ENCODE measurements around the gene JPH3. TPM values are rescaled to one million over a fixed set of nuclear protein-coding genes. Genes with fewer than 3 reads are reported as not detected.

Gene JPH3
- total RNA-seq, 1 experiment from 2014 or later, result 0.57 TPM

- H3K4me1 Mint-ChIP-seq (ENCODE audit: low read depth, unreplicated experiment), result peaks cover 28% of the 10 kb centered on the region
- TF ChIP-seq CTCF (IDR thresholded peaks at IDR 0.05; ENCODE audit: unreplicated experiment), result no peak
- H3K4me3 Mint-ChIP-seq (ENCODE audit: low read depth, unreplicated experiment), result no peak overlapping the region
- no TSS peak for BruUV-seq (replicated peaks)
- peaks cover 7% of the 10 kb centered on the region for H3K36me3 Mint-ChIP-seq (ENCODE audit: insufficient read depth, unreplicated experiment)
- H3K27me3 Mint-ChIP-seq (ENCODE audit: unreplicated experiment), result peaks cover 75% of the 10 kb centered on the region
- DNase-seq, result no peak
- no peak overlapping the region for H3K27ac Mint-ChIP-seq (ENCODE audit: unreplicated experiment)
- intact Hi-C loops (cut with micrococcal nuclease; ENCODE audit: unreplicated experiment), result no loop called here
- H3K9me3 Mint-ChIP-seq (ENCODE audit: low read depth, unreplicated experiment), result no peaks in the 10 kb centered on the region
- CTCF ChIA-PET, result no interaction called here
Observed at GRCh38 chr16:87585442-87586200, 16.7 kb upstream of the JPH3 start.

- Mint-ChIP-seq H3K27me3 (ENCODE audit: unreplicated experiment) (peaks cover 82% of the 10 kb centered on the region), H3K4me1 (ENCODE audit: low read depth, unreplicated experiment) (peaks cover 21% of the 10 kb centered on the region), H3K9me3 (ENCODE audit: low read depth, unreplicated experiment) (no peaks in the 10 kb centered on the region), H3K36me3 (ENCODE audit: insufficient read depth, unreplicated experiment) (peaks cover 7% of the 10 kb centered on the region), H3K4me3 (ENCODE audit: low read depth, unreplicated experiment) (no peak overlapping the region), H3K27ac (ENCODE audit: unreplicated experiment) (no peak overlapping the region)
- BruUV-seq (replicated peaks), result no TSS peak
- CTCF ChIA-PET, result interaction anchor here (0.6 to 5.2 kb wide), 3 partner anchors 13 to 49 kb away, joined by 3 to 57 read pairs (median 3); no protein-coding TSS in a partner anchor
- TF ChIP-seq CTCF (IDR thresholded peaks at IDR 0.05; ENCODE audit: unreplicated experiment), result no peak
- DNase-seq, result no peak
- intact Hi-C loops (cut with micrococcal nuclease; ENCODE audit: unreplicated experiment), result no loop called here
Observed at GRCh38 chr16:87586201-87586782, 16.0 kb upstream of the JPH3 start.

GRCh38 chr16:87587636-87588035 lies 14.7 kb upstream of the JPH3 start:
- Mint-ChIP-seq H3K27ac (ENCODE audit: unreplicated experiment) (no peak overlapping the region), H3K9me3 (ENCODE audit: low read depth, unreplicated experiment) (no peaks in the 10 kb centered on the region), H3K27me3 (ENCODE audit: unreplicated experiment) (peaks cover 95% of the 10 kb centered on the region), H3K4me1 (ENCODE audit: low read depth, unreplicated experiment) (peaks cover 12% of the 10 kb centered on the region), H3K4me3 (ENCODE audit: low read depth, unreplicated experiment) (no peak overlapping the region), H3K36me3 (ENCODE audit: insufficient read depth, unreplicated experiment) (no peaks in the 10 kb centered on the region)
- no peak for DNase-seq
- BruUV-seq (replicated peaks), result no TSS peak
- intact Hi-C loops (cut with micrococcal nuclease; ENCODE audit: unreplicated experiment), result loop anchor here (1.0 kb wide), 1 partner anchor 48 kb away; no protein-coding TSS in a partner anchor
- CTCF ChIA-PET, result interaction anchor here (5.2 kb wide), 1 partner anchor 48 kb away, joined by 57 read pairs; no protein-coding TSS in a partner anchor
- TF ChIP-seq CTCF (IDR thresholded peaks at IDR 0.05; ENCODE audit: unreplicated experiment), result no peak

- no peak for DNase-seq
- no peak overlapping the region for H3K4me3 Mint-ChIP-seq (ENCODE audit: low read depth, unreplicated experiment)
- TF ChIP-seq CTCF (IDR thresholded peaks at IDR 0.05; ENCODE audit: unreplicated experiment), result no peak
- intact Hi-C loops (cut with micrococcal nuclease; ENCODE audit: unreplicated experiment), result no loop called here
- H3K27ac Mint-ChIP-seq (ENCODE audit: unreplicated experiment), result no peak overlapping the region
- H3K36me3 Mint-ChIP-seq (ENCODE audit: insufficient read depth, unreplicated experiment), result no peaks in the 10 kb centered on the region
- H3K9me3 Mint-ChIP-seq (ENCODE audit: low read depth, unreplicated experiment), result no peaks in the 10 kb centered on the region
- no TSS peak for BruUV-seq (replicated peaks)
- H3K4me1 Mint-ChIP-seq (ENCODE audit: low read depth, unreplicated experiment), result no peaks in the 10 kb centered on the region
- peaks cover 60% of the 10 kb centered on the region for H3K27me3 Mint-ChIP-seq (ENCODE audit: unreplicated experiment)
- CTCF ChIA-PET, result no interaction called here
Observed at GRCh38 chr16:87592018-87592712, 10.1 kb upstream of the JPH3 start.

Data from Calu3 (cell line).